Neural cell (in vitro differentiated cells): Measurements from ENCODE around the gene ERC2. TPM values are rescaled to one million over a fixed set of nuclear protein-coding genes. Genes with fewer than 3 reads are reported as not detected.

Experiments used
- H2AFZ ChIP-seq: fragments of 200-600, 300-800 bp; sonication (generic), shearing (Covaris generic); 2 replicates; pipeline ENCODE4 v1.6.0; 2014; ENCODE audit warnings: low read depth, mild to moderate bottlenecking, antibody characterized with exemption, low read length, moderate library complexity
- H3F3A ChIP-seq: fragments of 200-600 bp; shearing (Covaris generic); 2 replicates; pipeline ENCODE4 v1.6.1; 2016; ENCODE audit warnings: mild to moderate bottlenecking, moderate library complexity, mixed read lengths, antibody characterized with exemption, low read length; ENCODE audit not compliant: insufficient read depth, poor library complexity, severe bottlenecking
- H3K27ac ChIP-seq: fragments of 200-600, 300-800 bp; sonication (generic), shearing (Covaris generic); 2 replicates; pipeline ENCODE4 v1.5.1; 2014; ENCODE audit warnings: mild to moderate bottlenecking, low read length, moderate library complexity
- H3K27me3 ChIP-seq: fragments of 300-800, 200-600 bp; sonication (generic), shearing (Covaris generic); 2 replicates; pipeline ENCODE4 v1.6.0; 2014; ENCODE audit warnings: mild to moderate bottlenecking, low read depth, low read length, moderate library complexity; ENCODE audit not compliant: insufficient read depth
- H3K36me3 ChIP-seq: fragments of 300-800, 200-600 bp; sonication (generic), shearing (Covaris generic); 2 replicates; pipeline ENCODE4 v1.5.1; 2014; ENCODE audit warnings: mild to moderate bottlenecking, antibody characterized with exemption, low read length, moderate library complexity; ENCODE audit not compliant: insufficient read depth
- H3K4me2 ChIP-seq: fragments of 300-800, 200-600 bp; sonication (generic), shearing (Covaris generic); 2 replicates; pipeline ENCODE4 v1.6.0; 2014; ENCODE audit warnings: mild to moderate bottlenecking, low read length
- H3K4me3 ChIP-seq: fragments of 300-800, 200-600 bp; sonication (generic), shearing (Covaris generic); 2 replicates; pipeline ENCODE4 v1.5.1; 2014; ENCODE audit warnings: mild to moderate bottlenecking, low read length, moderate library complexity
- H3K79me2 ChIP-seq: fragments of 200-600 bp; shearing (Covaris generic); replicated peaks from 2 replicates; pipeline ENCODE4 v1.6.0; 2014; ENCODE audit warnings: mild to moderate bottlenecking, low read length, moderate library complexity; ENCODE audit not compliant: insufficient read depth
- H3K9ac ChIP-seq: fragments of 300-800, 200-600 bp; sonication (generic), shearing (Covaris generic); 2 replicates; pipeline ENCODE4 v1.6.1; 2016; ENCODE audit warnings: mild to moderate bottlenecking, low read length, mixed read lengths
- H3K9me2 ChIP-seq: fragments of 200-600 bp; shearing (Covaris generic); 2 replicates; pipeline ENCODE4 v1.6.1; 2016; ENCODE audit warnings: mild to moderate bottlenecking, low read length, mixed read lengths; ENCODE audit not compliant: insufficient read depth
- H3K9me3 ChIP-seq: fragments of 200-600, 300-800 bp; sonication (generic), shearing (Covaris generic); 2 replicates; pipeline ENCODE4 v1.6.1; 2016; ENCODE audit warnings: mild to moderate bottlenecking, mixed run types, low read length, moderate library complexity, mixed read lengths
- H4K20me1 ChIP-seq: fragments of 200-600 bp; shearing (Covaris generic); 2 replicates; pipeline ENCODE4 v1.6.1; 2016; ENCODE audit warnings: mild to moderate bottlenecking, mixed run types; ENCODE audit not compliant: insufficient read depth
- EP300 ChIP-seq: fragments of 450-650 bp; conservative IDR thresholded peaks from 2 replicates; pipeline ENCODE4 v1.6.1; 2014; ENCODE audit warnings: antibody characterized with exemption, mild to moderate bottlenecking, moderate library complexity; ENCODE audit not compliant: poor library complexity, severe bottlenecking
- EZH2 ChIP-seq: fragments of 200-600, 300-800 bp; shearing (Covaris generic), sonication (generic); IDR thresholded peaks from 2 replicates; pipeline ENCODE4 v1.6.1; 2014; ENCODE audit warnings: antibody characterized with exemption, low read length, borderline replicate concordance, mild to moderate bottlenecking; ENCODE audit not compliant: insufficient read depth, poor library complexity, severe bottlenecking
- MXI1 ChIP-seq: fragments of 450-650 bp; conservative IDR thresholded peaks from 2 replicates; pipeline ENCODE4 v1.6.1; 2014; ENCODE audit warnings: antibody characterized with exemption, mild to moderate bottlenecking; ENCODE audit not compliant: poor library complexity, severe bottlenecking
- POLR2AphosphoS5 ChIP-seq: IDR thresholded peaks from 2 replicates; pipeline ENCODE4 v1.6.1; 2012
- RAD21 ChIP-seq: fragments of 450-650 bp; conservative IDR thresholded peaks from 2 replicates; pipeline ENCODE4 v1.6.1; 2014; ENCODE audit warnings: antibody characterized with exemption, mild to moderate bottlenecking, moderate library complexity
- SMC3 ChIP-seq: fragments of 450-650 bp; conservative IDR thresholded peaks from 2 replicates; pipeline ENCODE4 v1.6.1; 2014; ENCODE audit warnings: antibody characterized with exemption, mild to moderate bottlenecking, moderate library complexity; ENCODE audit not compliant: poor library complexity
- TAF1 ChIP-seq: IDR thresholded peaks from 2 replicates; pipeline ENCODE4 v1.6.1; 2012; ENCODE audit warnings: low read depth
- polyA plus RNA-seq: library from polyadenylated mRNA; depleted of rRNA; stranded (reverse); fragments of >200 nt; gene quantifications from 2 replicates; pipeline ENCODE4 v1.2.3, GENCODE V29; 2014
- TF ChIP-seq, protein P1 (sequence below): IDR thresholded peaks from 2 replicates; pipeline ENCODE4 v1.6.1; 2012; ENCODE audit warnings: borderline replicate concordance
- TF ChIP-seq, protein P2 (sequence below): fragments of 450-650 bp; IDR thresholded peaks from 2 replicates; pipeline ENCODE4 v1.5.1; 2014; ENCODE audit warnings: antibody characterized with exemption, mild to moderate bottlenecking, moderate library complexity; ENCODE audit not compliant: poor library complexity, severe bottlenecking

The ERC2 gene
- polyA plus RNA-seq, 1 donor from 2014 or later: 60.4 TPM

DNA sequence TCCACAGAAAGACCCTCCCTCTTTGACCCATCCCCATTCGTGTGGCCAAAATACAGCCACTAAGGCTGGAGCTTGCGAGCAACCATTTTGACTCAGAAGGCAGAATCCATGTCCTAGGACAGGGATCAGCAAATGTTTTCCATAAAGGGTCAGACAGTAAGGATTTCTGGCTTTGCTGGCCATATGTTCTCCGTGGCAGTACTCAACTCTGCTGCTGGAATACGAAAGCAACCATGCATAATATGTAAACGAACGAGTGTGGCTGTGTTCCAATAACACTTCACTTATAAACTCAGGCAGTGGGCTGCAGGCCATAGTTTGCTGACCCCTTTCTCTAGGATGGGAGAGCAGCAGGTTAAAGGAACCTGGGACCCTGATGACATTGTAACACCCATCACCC, 903.5 kb downstream of the ERC2 start:
- no peaks in the 10 kb centered on the region for H3K79me2 ChIP-seq
- no peak overlapping the region for H3K4me3 ChIP-seq
- H3K4me2 ChIP-seq: no peak overlapping the region
- H4K20me1 ChIP-seq: no peaks in the 10 kb centered on the region
- H3K9me3 ChIP-seq: no peaks in the 10 kb centered on the region
- H3K27ac ChIP-seq: no peak overlapping the region
- no peaks in the 10 kb centered on the region for H3K36me3 ChIP-seq
- TF ChIP-seq, protein P1, sequence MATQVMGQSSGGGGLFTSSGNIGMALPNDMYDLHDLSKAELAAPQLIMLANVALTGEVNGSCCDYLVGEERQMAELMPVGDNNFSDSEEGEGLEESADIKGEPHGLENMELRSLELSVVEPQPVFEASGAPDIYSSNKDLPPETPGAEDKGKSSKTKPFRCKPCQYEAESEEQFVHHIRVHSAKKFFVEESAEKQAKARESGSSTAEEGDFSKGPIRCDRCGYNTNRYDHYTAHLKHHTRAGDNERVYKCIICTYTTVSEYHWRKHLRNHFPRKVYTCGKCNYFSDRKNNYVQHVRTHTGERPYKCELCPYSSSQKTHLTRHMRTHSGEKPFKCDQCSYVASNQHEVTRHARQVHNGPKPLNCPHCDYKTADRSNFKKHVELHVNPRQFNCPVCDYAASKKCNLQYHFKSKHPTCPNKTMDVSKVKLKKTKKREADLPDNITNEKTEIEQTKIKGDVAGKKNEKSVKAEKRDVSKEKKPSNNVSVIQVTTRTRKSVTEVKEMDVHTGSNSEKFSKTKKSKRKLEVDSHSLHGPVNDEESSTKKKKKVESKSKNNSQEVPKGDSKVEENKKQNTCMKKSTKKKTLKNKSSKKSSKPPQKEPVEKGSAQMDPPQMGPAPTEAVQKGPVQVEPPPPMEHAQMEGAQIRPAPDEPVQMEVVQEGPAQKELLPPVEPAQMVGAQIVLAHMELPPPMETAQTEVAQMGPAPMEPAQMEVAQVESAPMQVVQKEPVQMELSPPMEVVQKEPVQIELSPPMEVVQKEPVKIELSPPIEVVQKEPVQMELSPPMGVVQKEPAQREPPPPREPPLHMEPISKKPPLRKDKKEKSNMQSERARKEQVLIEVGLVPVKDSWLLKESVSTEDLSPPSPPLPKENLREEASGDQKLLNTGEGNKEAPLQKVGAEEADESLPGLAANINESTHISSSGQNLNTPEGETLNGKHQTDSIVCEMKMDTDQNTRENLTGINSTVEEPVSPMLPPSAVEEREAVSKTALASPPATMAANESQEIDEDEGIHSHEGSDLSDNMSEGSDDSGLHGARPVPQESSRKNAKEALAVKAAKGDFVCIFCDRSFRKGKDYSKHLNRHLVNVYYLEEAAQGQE: no peak
- no peak for TF ChIP-seq RAD21
- H3K9me2 ChIP-seq: no peaks in the 10 kb centered on the region
- no peaks in the 10 kb centered on the region for H3K27me3 ChIP-seq
- H2AFZ ChIP-seq: no peak overlapping the region
- no peak overlapping the region for H3K9ac ChIP-seq
- no peaks in the 10 kb centered on the region for H3F3A ChIP-seq

DNA sequence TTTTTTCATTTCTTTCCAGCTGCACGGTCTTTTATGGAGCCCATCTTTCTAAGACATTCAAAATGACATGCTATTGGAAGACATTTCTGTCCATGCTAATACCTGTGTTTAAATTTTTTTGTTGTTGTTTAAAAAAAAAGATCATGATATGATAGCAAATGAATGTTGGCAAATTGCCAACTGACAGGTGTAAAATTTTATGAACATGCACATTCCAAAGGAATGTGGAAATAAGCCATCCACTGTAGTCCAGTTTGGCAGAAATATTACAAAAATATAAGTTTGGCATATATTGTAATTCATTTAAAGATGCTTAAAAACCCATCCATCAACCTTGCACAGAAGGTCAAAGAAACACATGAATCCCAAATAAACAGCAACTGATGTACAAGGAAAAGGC, 905.6 kb downstream of the ERC2 start:
- no peaks in the 10 kb centered on the region for H3K36me3 ChIP-seq
- H2AFZ ChIP-seq: no peak overlapping the region
- H3K4me2 ChIP-seq: no peak overlapping the region
- no peaks in the 10 kb centered on the region for H3F3A ChIP-seq
- no peak overlapping the region for H3K9ac ChIP-seq
- no peaks in the 10 kb centered on the region for H3K27me3 ChIP-seq
- H3K9me3 ChIP-seq: no peaks in the 10 kb centered on the region
- H3K79me2 ChIP-seq: no peaks in the 10 kb centered on the region
- H4K20me1 ChIP-seq: no peaks in the 10 kb centered on the region
- no peaks in the 10 kb centered on the region for H3K9me2 ChIP-seq
- no peak overlapping the region for H3K4me3 ChIP-seq
- TF ChIP-seq SMC3: no peak
- H3K27ac ChIP-seq: no peak overlapping the region

DNA sequence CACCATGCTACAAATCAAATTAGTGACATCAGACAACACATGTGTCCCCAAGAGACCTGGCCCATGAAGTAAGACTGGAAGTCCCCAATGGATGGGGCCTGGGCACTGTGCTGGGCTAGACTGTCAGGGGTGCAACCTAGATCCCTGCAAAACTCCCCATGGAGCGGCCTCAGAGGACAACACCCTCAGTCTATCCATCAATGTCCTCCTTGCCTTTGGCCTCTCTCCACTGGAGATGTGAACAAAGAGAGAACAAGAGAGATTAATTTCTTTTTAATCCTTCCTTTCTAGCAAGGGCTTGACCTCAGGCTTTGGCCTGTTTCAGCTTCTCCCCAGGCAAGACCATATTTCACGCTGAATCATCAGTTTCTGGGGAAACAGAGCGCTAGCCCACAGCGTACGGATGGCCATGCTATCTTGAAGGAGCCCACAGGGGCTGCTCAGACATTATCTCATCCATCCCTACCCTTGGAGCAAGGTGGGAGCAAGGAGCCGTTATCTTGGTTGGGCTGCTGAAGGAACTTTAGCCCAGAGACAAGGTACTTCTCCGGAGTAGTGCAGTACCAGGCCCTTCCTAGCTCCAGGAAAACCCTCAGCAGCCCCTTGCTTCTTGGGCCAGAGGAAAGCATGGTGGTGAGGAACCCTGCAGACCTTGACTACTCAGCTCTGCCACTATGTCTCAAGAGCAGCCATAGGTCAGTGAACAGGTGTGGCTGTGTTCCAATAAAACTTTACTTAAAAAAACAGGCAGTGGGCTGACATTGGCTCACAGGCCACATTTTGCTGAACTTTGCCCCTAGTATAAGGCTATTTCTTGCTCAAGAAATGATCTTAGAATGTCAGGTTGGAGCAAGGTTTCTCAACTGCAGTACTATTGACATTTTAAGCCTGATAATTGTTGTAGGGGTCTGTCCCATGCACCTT, 908.5 kb downstream of the ERC2 start:
- no peak for TF ChIP-seq SMC3
- no peak for TF ChIP-seq TAF1
- TF ChIP-seq, protein P1: no peak
- no peak for TF ChIP-seq EP300
- TF ChIP-seq MXI1: no peak
- no peak for TF ChIP-seq POLR2AphosphoS5
- TF ChIP-seq EZH2: no peak
- TF ChIP-seq, protein P2, sequence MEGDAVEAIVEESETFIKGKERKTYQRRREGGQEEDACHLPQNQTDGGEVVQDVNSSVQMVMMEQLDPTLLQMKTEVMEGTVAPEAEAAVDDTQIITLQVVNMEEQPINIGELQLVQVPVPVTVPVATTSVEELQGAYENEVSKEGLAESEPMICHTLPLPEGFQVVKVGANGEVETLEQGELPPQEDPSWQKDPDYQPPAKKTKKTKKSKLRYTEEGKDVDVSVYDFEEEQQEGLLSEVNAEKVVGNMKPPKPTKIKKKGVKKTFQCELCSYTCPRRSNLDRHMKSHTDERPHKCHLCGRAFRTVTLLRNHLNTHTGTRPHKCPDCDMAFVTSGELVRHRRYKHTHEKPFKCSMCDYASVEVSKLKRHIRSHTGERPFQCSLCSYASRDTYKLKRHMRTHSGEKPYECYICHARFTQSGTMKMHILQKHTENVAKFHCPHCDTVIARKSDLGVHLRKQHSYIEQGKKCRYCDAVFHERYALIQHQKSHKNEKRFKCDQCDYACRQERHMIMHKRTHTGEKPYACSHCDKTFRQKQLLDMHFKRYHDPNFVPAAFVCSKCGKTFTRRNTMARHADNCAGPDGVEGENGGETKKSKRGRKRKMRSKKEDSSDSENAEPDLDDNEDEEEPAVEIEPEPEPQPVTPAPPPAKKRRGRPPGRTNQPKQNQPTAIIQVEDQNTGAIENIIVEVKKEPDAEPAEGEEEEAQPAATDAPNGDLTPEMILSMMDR: no peak
- TF ChIP-seq RAD21: no peak
- Histone ChIP-seq H3K27me3 (no peaks in the 10 kb centered on the region), H3K36me3 (no peaks in the 10 kb centered on the region), H2AFZ (no peak overlapping the region), H3K27ac (no peak overlapping the region), H3K9me3 (no peaks in the 10 kb centered on the region), H3K4me2 (no peak overlapping the region), H3K79me2 (no peaks in the 10 kb centered on the region), H3K4me3 (no peak overlapping the region), H3K9me2 (no peaks in the 10 kb centered on the region), H3K9ac (no peak overlapping the region), H3F3A (no peaks in the 10 kb centered on the region), H4K20me1 (no peaks in the 10 kb centered on the region)
